Smooth muscle cell (in vitro differentiated cells): ENCODE measurements around the gene TTC32. TPM values are rescaled to one million over a fixed set of nuclear protein-coding genes. Genes with fewer than 3 reads are reported as not detected.

Experiments used
- DNase-seq: peaks from one replicate; lab custom pipeline; 2025; ENCODE audit not compliant: unreplicated experiment; lab: John Stamatoyannopoulos, UW
- H2AFZ ChIP-seq: fragments of 200-600 bp; sonication (generic); 2 replicates; pipeline ENCODE4 v1.6.0; 2016; ENCODE audit warnings: antibody characterized with exemption, low read depth, mild to moderate bottlenecking
- H3F3A ChIP-seq: fragments of 200-600 bp; sonication (generic); 2 replicates; pipeline ENCODE4 v1.6.0; 2017; ENCODE audit warnings: antibody characterized with exemption, low read depth
- H3K27ac ChIP-seq: fragments of 200-600 bp; sonication (generic); 2 replicates; pipeline ENCODE4 v1.5.1; 2016; ENCODE audit warnings: low read depth, mild to moderate bottlenecking
- H3K27me3 ChIP-seq: fragments of 200-600 bp; sonication (generic); 2 replicates; pipeline ENCODE4 v1.6.1; 2016; ENCODE audit warnings: low read depth, mild to moderate bottlenecking
- H3K36me3 ChIP-seq: fragments of 200-600 bp; sonication (generic); 2 replicates; pipeline ENCODE4 v1.5.1; 2016; ENCODE audit warnings: low read depth
- H3K4me1 ChIP-seq: fragments of 200-600 bp; sonication (generic); 2 replicates; pipeline ENCODE4 v1.5.1; 2016; ENCODE audit warnings: low read depth
- H3K4me2 ChIP-seq: fragments of 200-600 bp; sonication (generic); 2 replicates; pipeline ENCODE4 v1.6.0; 2016; ENCODE audit warnings: mild to moderate bottlenecking
- H3K4me3 ChIP-seq: fragments of 200-600 bp; sonication (generic); 2 replicates; pipeline ENCODE4 v1.5.1; 2016; ENCODE audit warnings: mild to moderate bottlenecking
- H3K79me2 ChIP-seq: fragments of 200-600 bp; sonication (generic); 2 replicates; pipeline ENCODE4 v1.6.0; 2016; ENCODE audit warnings: low read depth, mild to moderate bottlenecking
- H3K9ac ChIP-seq: fragments of 200-600 bp; sonication (generic); 2 replicates; pipeline ENCODE4 v1.6.0; 2016; ENCODE audit warnings: low read depth
- H3K9me3 ChIP-seq: fragments of 200-600 bp; sonication (generic); replicated peaks from 2 replicates; pipeline ENCODE4 v1.5.1; 2016; ENCODE audit warnings: low read depth
- H4K20me1 ChIP-seq: fragments of 200-600 bp; sonication (generic); 2 replicates; pipeline ENCODE4 v1.6.0; 2016; ENCODE audit warnings: low read depth
- WGBS: methylation state at CpG from one replicate; pipeline ENCODE4 v1.1.7; 2016; ENCODE audit warnings: low lambda C conversion rate; 5-methylcytosine and 5-hydroxymethylcytosine counted together
- polyA plus RNA-seq: library from polyadenylated mRNA; unstranded; fragments of >200 nt; fragmentation: Nextera tagmentation; extraction: Ambion mirVana; gene quantifications from 2 replicates; pipeline ENCODE4 v1.2.1, GENCODE V29; 2016
- total RNA-seq: library from RNA; depleted of rRNA; stranded (reverse); fragments of >200 nt; gene quantifications from 2 replicates; pipeline ENCODE4 v1.2.3, GENCODE V29; 2014
- TF ChIP-seq, protein P1 (sequence below): fragments of 200-600 bp; sonication (generic); IDR thresholded peaks from 2 replicates; pipeline ENCODE4 v1.5.1; 2017; ENCODE audit warnings: borderline replicate concordance, mild to moderate bottlenecking, antibody characterized with exemption; ENCODE audit not compliant: insufficient read depth, poor library complexity, severe bottlenecking

TTC32 gene
- total and polyA plus RNA-seq, 2 experiments from 2014 or later = 5.2 to 6.2 TPM

DNA sequence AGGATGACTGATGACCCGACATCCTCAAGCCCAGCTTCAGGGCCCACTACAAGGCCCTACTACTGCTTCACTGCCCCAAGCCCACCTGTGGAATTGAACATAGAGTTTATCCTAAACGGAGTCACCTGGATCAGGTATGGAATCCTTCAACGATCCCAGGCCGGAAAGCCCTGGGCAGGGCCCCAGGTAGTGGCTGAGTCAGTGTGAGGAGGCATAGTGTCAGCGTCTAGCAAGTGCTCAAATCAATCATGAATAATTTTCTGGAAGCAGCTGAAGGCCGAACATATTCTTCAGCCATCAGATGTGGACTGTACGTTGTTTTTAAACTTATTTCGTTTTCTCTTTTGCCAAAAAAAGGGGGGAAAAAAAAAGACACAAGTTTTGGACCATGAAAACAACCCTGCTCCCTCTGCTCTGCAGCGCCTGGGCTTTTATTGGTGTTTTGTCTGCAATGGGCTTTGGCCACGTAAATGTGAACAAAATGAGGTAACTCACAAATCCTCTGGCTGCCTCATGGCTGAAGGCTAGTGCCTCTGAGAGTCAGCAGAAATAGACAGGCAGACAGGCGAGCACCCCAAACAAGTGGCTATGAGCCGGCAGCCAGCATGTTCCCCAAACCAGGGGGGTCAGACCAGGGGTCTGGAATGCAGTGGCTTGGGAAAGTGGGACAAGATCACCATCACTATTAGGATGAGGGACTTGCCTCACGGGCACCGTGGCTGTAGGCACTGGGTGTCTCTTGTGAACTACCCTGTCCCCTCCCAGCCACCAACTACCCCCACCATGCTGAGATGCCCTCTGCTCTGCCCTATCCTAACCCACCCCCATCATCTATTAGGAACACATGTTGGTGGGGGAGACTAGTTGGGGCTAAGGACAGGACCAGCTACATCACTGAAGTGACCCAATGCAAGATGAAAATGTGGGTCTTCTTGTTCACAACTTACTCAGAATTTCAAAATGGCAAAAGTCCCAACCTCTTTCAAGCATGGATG is 51.4 kb downstream of the TTC32 start:
- Histone ChIP-seq H3F3A (no peaks in the 10 kb centered on the region), H3K4me1 (no peaks in the 10 kb centered on the region), H3K36me3 (no peaks in the 10 kb centered on the region), H3K9ac (no peak overlapping the region), H4K20me1 (no peaks in the 10 kb centered on the region), H3K79me2 (no peaks in the 10 kb centered on the region), H3K27ac (no peak overlapping the region), H3K4me2 (no peak overlapping the region), H3K27me3 (peaks cover 3% of the 10 kb centered on the region), H3K4me3 (no peak overlapping the region), H3K9me3 (no peaks in the 10 kb centered on the region), H2AFZ (no peak overlapping the region)
- 88% methylated on average over 14 of the region's 14 CpGs for WGBS
- DNase-seq = no peak
- TF ChIP-seq, protein P1, sequence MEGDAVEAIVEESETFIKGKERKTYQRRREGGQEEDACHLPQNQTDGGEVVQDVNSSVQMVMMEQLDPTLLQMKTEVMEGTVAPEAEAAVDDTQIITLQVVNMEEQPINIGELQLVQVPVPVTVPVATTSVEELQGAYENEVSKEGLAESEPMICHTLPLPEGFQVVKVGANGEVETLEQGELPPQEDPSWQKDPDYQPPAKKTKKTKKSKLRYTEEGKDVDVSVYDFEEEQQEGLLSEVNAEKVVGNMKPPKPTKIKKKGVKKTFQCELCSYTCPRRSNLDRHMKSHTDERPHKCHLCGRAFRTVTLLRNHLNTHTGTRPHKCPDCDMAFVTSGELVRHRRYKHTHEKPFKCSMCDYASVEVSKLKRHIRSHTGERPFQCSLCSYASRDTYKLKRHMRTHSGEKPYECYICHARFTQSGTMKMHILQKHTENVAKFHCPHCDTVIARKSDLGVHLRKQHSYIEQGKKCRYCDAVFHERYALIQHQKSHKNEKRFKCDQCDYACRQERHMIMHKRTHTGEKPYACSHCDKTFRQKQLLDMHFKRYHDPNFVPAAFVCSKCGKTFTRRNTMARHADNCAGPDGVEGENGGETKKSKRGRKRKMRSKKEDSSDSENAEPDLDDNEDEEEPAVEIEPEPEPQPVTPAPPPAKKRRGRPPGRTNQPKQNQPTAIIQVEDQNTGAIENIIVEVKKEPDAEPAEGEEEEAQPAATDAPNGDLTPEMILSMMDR = no peak

DNA sequence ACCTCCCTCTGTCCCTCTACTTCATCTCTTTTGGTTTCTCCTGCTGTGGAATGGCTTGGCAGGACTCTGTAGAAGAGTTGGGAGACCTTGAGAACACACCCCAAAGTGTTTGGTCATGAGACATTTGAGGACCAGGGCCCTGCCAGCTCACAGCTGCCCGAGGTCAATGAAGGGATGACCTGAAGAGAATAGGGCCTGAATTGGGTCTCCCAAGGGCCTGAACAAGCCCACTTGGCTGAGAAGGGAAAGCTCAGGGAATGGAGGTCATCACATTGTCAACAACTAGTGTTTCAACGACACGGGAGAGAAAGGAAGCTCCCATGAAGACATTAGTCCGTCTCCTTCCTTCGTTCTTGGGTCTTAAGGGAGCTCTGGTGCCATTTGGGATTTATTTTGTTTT is 52.8 kb downstream of the TTC32 start:
- peaks cover 3% of the 10 kb centered on the region for H3K27me3 ChIP-seq
- WGBS = 90% methylated on average over 5 of the region's 5 CpGs
- DNase-seq = no peak

DNA sequence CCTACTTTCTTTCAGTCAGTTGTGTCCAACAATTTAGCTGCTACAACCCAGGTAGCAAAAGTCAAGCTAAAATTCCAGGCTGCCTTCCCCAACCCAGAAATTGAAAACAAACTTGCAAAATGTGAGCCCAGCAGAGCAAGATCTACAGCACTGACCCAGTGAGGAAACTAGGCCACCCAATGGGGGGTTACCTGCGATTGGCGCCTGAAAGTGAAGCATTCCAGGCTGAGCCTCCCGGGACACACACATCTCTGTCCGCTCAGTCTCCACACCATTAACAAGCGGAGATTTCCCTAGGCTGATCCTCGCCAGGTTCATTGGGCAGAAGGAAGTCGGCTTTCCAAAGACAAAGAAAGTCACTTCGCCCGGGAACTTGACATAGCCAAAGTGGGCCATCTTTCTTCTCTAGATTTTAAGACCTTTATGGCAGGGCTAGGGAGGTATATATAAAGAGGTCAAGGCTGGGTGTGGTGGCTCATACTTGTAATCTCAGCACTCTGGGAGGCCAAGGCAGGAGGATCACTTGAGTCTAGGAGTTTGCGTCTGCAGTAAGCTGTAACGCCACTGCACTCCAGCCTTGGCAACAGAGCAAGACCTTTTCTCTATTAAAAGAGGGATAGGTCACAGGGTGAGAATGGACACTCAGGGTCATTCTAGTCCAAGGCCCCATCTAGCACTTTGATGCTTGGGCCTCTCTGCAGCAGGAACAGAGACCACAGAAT is 53.6 kb downstream of the TTC32 start:
- Histone ChIP-seq H3K9ac (no peak overlapping the region), H3F3A (no peaks in the 10 kb centered on the region), H3K27me3 (peaks cover 3% of the 10 kb centered on the region), H3K4me3 (no peak overlapping the region), H3K4me1 (no peaks in the 10 kb centered on the region), H3K27ac (no peak overlapping the region), H3K36me3 (no peaks in the 10 kb centered on the region), H2AFZ (no peak overlapping the region), H3K4me2 (no peak overlapping the region), H4K20me1 (no peaks in the 10 kb centered on the region), H3K9me3 (no peaks in the 10 kb centered on the region), H3K79me2 (no peaks in the 10 kb centered on the region)
- no peak for DNase-seq
- TF ChIP-seq, protein P1 = no peak
- WGBS = 96% methylated on average over 11 of the region's 11 CpGs

More for the DNA sequence above, 52.8 kb downstream of the TTC32 start:
- Histone ChIP-seq H3K79me2 (no peaks in the 10 kb centered on the region), H3K27ac (no peak overlapping the region), H3K9ac (no peak overlapping the region), H2AFZ (no peak overlapping the region), H3F3A (no peaks in the 10 kb centered on the region), H3K4me1 (no peaks in the 10 kb centered on the region), H3K36me3 (no peaks in the 10 kb centered on the region), H3K9me3 (no peaks in the 10 kb centered on the region), H3K4me3 (no peak overlapping the region), H3K4me2 (no peak overlapping the region), H4K20me1 (no peaks in the 10 kb centered on the region)
- TF ChIP-seq, protein P1 = no peak
